Astrocyte (in vitro differentiated cells and primary cell): Measurements from ENCODE around the gene EBF4.

Experiments
- CTCF ChIP-seq: IDR thresholded peaks from 2 replicates; pipeline ENCODE4 v1.5.1; 2011; ENCODE audit warnings: low read depth, mild to moderate bottlenecking, inconsistent platforms, low read length, moderate library complexity; ENCODE audit not compliant: insufficient read depth
- EZH2 ChIP-seq: IDR thresholded peaks from 2 replicates; pipeline ENCODE4 v1.6.1; 2012; ENCODE audit warnings: mild to moderate bottlenecking, low read length, inconsistent platforms; ENCODE audit not compliant: insufficient read depth

DNA sequence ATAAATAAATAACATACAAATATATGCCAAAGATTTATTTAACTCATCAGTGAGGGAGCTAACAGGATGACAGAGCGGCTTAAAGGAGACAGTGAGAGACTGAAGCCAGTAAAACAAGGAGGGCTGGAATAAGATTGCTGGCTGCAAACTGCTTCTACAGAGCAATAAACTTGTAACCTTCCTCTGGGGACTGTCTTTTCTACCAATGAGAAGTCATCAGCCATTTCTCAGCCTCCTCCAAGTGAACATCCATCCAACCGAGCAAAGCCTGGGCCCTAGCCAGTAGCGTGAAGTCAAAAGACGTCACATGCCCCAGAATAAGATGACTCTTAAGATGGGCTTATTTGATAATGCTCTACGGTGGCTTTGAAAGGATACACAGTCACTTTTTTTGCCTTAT lies 65.4 kb downstream of the EBF4 start:
- TF ChIP-seq CTCF = no peak
- no peak for TF ChIP-seq EZH2
